ENCODE measurements around the gene SNRNP200.
A peak's percentile ranks its signal among the peaks of the same experiment; 100 is the strongest.
"Not testable (repeated sequence)": the region's sequence is repeated elsewhere in the genome, so short reads cannot be mapped to it uniquely, and the experiment has no call there.

SNRNP200 gene

GRCh38 chr2:96265840-96266679 lies 39.3 kb downstream of the SNRNP200 start, which contains the start of the genes CIAO1 and TMEM127:
CIAO1 (plus strand) TSS chr2:96266225; CDS start chr2:96266351, 126 bp downstream.
TMEM127 (minus strand) TSS chr2:96265997; CDS start chr2:96265381, 616 bp downstream.
- TF ChIP-seq POLR2A (IDR thresholded peaks at IDR 0.05; ENCODE audit: low read depth, low read length) (peak; percentile 80; the same call in 1 of the 2 replicates), POLR2AphosphoS5 (IDR thresholded peaks at IDR 0.05; ENCODE audit: low read depth, low read length) (peak; percentile 67; the same call in 1 of the 2 replicates), TAF1 (IDR thresholded peaks at IDR 0.05; ENCODE audit: borderline replicate concordance, low read depth, low read length) (0 out of 2 replicates have a peak, but pooled peaks have one; percentile 23)
- DNase-seq (ENCODE audit: insufficient read length): peak; percentile 98
- FAIRE-seq: peak; percentile 95

- no peak for TF ChIP-seq TAF1 (IDR thresholded peaks at IDR 0.05; ENCODE audit: borderline replicate concordance, low read depth, low read length)
- no peak for TF ChIP-seq POLR2AphosphoS5 (IDR thresholded peaks at IDR 0.05; ENCODE audit: low read depth, low read length)
- no peak for TF ChIP-seq POLR2A (IDR thresholded peaks at IDR 0.05; ENCODE audit: low read depth, low read length)
- FAIRE-seq (no peak), DNase-seq (ENCODE audit: insufficient read length) (no peak)
Measured at GRCh38 chr2:96265349-96265839, 40.0 kb downstream of the SNRNP200 start.

- FAIRE-seq (no peak), DNase-seq (ENCODE audit: insufficient read length) (peak; percentile 41)
- TF ChIP-seq POLR2A (IDR thresholded peaks at IDR 0.05; ENCODE audit: low read depth, low read length) (no peak), POLR2AphosphoS5 (IDR thresholded peaks at IDR 0.05; ENCODE audit: low read depth, low read length) (no peak), TAF1 (IDR thresholded peaks at IDR 0.05; ENCODE audit: borderline replicate concordance, low read depth, low read length) (no peak)
Measured at GRCh38 chr2:96264656-96265348, 40.5 kb downstream of the SNRNP200 start.

GRCh38 chr2:96264086-96264485 lies 41.3 kb downstream of the SNRNP200 start:
- TF ChIP-seq TAF1 (IDR thresholded peaks at IDR 0.05; ENCODE audit: borderline replicate concordance, low read depth, low read length) (no peak), POLR2AphosphoS5 (IDR thresholded peaks at IDR 0.05; ENCODE audit: low read depth, low read length) (no peak), POLR2A (IDR thresholded peaks at IDR 0.05; ENCODE audit: low read depth, low read length) (no peak)
- no peak for DNase-seq (ENCODE audit: insufficient read length)
- no peak for FAIRE-seq

GRCh38 chr2:96262306-96262705 lies 43.0 kb downstream of the SNRNP200 start:
- no peak for FAIRE-seq
- TF ChIP-seq TAF1 (IDR thresholded peaks at IDR 0.05; ENCODE audit: borderline replicate concordance, low read depth, low read length) (no peak), POLR2AphosphoS5 (IDR thresholded peaks at IDR 0.05; ENCODE audit: low read depth, low read length) (no peak), POLR2A (IDR thresholded peaks at IDR 0.05; ENCODE audit: low read depth, low read length) (no peak)
- DNase-seq (ENCODE audit: insufficient read length): no peak

- TF ChIP-seq TAF1 (IDR thresholded peaks at IDR 0.05; ENCODE audit: borderline replicate concordance, low read depth, low read length) (no peak), POLR2AphosphoS5 (IDR thresholded peaks at IDR 0.05; ENCODE audit: low read depth, low read length) (no peak), POLR2A (IDR thresholded peaks at IDR 0.05; ENCODE audit: low read depth, low read length) (no peak)
- FAIRE-seq (no peak), DNase-seq (ENCODE audit: insufficient read length) (no peak)
Measured at GRCh38 chr2:96261328-96262003, 43.9 kb downstream of the SNRNP200 start.

- DNase-seq (ENCODE audit: insufficient read length): peak; percentile 46
- peak; percentile 42 for FAIRE-seq
Measured at GRCh38 chr2:96260387-96261260, 44.7 kb downstream of the SNRNP200 start.

GRCh38 chr2:96259497-96259921 lies 45.8 kb downstream of the SNRNP200 start:
- DNase-seq (ENCODE audit: insufficient read length) (no peak), FAIRE-seq (no peak)
- TF ChIP-seq POLR2AphosphoS5 (IDR thresholded peaks at IDR 0.05; ENCODE audit: low read depth, low read length): no peak
- TF ChIP-seq TAF1 (IDR thresholded peaks at IDR 0.05; ENCODE audit: borderline replicate concordance, low read depth, low read length): no peak
- no peak for TF ChIP-seq POLR2A (IDR thresholded peaks at IDR 0.05; ENCODE audit: low read depth, low read length)

More at GRCh38 chr2:96260387-96261260, 44.7 kb downstream of the SNRNP200 start:
- TF ChIP-seq POLR2A (IDR thresholded peaks at IDR 0.05; ENCODE audit: low read depth, low read length) (no peak), TAF1 (IDR thresholded peaks at IDR 0.05; ENCODE audit: borderline replicate concordance, low read depth, low read length) (no peak), POLR2AphosphoS5 (IDR thresholded peaks at IDR 0.05; ENCODE audit: low read depth, low read length) (no peak)

GRCh38 chr2:96258166-96259022 lies 47.0 kb downstream of the SNRNP200 start:
- DNase-seq (ENCODE audit: insufficient read length): no peak
- TF ChIP-seq TAF1 (IDR thresholded peaks at IDR 0.05; ENCODE audit: borderline replicate concordance, low read depth, low read length) (no peak), POLR2A (IDR thresholded peaks at IDR 0.05; ENCODE audit: low read depth, low read length) (no peak), POLR2AphosphoS5 (IDR thresholded peaks at IDR 0.05; ENCODE audit: low read depth, low read length) (no peak)
- no peak for FAIRE-seq

GRCh38 chr2:96257744-96258143 lies 47.6 kb downstream of the SNRNP200 start:
- DNase-seq (ENCODE audit: insufficient read length); FAIRE-seq: not testable (repeated sequence)
